ENCODE results near the gene STX10.
"Not testable (repeated sequence)": the region's sequence is repeated elsewhere in the genome, so short reads cannot be mapped to it uniquely, and the experiment has no call there.

Gene STX10

GRCh38 chr19:13150187-13150930 lies at the start of gene STX10, which contains the start of gene IER2:
TSS of gene STX10 (minus strand) at chr19:13150375. CDS start at chr19:13150173, 202 bp downstream.
TSS of gene IER2 (plus strand) at chr19:13150411. CDS start at chr19:13153187, 2,776 bp downstream.
- DNase-seq (ENCODE audit: low spot score), result peak; percentile 99
- TF ChIP-seq CTCF (IDR thresholded peaks at IDR 0.05), result no peak
- H3K27ac ChIP-seq, result peak within 1 kb of the TSS; percentile 99 to 100

DNA sequence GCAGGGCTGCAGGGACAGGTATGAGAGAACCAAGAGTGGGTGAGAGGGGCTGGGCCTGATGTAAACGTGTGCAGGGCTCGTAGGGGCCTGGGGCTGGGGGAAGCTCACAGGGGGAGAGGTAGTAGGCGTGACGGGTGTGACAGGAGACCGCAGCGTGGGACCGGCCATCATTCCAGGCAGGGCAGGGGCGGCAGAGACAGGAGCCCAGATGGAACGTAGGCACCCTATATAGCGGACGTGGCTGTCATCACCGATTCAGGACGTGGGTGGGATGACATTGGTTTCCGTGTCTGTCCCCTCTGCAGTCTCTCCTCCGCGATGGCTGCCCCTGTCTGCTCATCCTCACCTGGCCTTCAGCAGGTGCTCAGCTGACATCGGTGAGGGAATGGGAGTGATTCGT lies 48.5 kb upstream of the STX10 start:
- no peak for TF ChIP-seq CTCF (IDR thresholded peaks at IDR 0.05)
- no peak overlapping the region for H3K27ac ChIP-seq
- no peak for DNase-seq (ENCODE audit: low spot score)
- no peak overlapping the region for H3K4me3 ChIP-seq

More at GRCh38 chr19:13150187-13150930, at the start of gene STX10, which contains the start of gene IER2:
- peak within 1 kb of the TSS; percentile 93 for H3K4me3 ChIP-seq

DNA sequence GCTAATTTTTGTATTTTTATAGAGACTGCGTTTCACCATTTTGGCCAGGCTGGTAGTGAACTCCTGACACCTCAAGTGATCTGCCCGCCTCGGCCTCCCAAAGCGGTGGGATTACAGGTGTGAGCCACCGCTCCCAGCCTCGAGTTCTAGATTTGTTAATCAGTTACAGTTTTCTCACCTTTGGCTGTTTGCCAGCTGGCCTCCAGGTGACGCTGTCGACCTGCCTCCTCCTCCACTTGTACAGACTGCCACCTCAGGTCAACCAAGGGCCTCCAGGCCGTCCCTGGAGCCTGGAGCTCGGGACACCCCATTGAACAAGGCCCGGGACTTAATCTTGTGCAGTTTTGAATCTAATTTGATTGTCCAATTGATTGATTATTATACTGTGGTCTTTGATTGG lies 45.5 kb upstream of the STX10 start:
- no peak for TF ChIP-seq CTCF (IDR thresholded peaks at IDR 0.05)
- no peak overlapping the region for H3K4me3 ChIP-seq

DNA sequence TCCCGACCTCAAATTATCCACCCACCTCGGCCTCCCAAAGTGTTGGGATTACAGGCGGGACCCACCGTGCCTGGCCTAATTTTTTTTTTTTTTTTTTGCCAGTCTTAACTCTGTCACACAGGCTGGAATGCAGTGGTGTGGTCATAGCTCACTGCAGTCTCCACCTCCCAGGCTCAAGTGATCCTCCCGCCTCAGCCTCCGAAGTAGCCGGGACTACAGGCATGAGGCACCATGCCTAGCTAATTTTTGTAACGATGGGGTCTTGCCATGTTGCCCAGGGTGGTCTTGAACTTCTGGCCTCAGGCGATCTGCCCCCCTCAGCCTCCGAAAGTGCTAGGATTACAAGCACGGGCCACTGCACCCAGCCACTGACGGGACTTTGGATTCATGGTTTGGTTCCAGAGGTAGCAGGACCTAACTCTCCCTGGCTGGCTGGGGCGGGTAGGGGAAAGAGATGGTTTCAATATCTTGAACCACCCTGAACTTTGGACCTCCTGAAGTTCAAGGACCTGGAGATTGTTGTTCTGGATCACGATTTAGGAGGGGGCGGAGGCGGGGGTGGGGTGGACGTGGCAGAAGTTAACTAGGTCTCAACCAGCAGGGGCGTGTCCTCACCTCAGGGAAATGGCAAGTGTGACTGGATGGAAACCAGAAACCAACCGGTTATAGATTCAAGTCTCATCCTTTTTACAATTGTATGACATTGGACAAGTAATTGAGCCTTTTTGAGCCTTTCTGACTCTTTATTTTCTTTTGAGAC lies 40.8 kb upstream of the STX10 start:
- no peak for DNase-seq (ENCODE audit: low spot score)
- H3K27ac ChIP-seq, result no peak overlapping the region
- H3K4me3 ChIP-seq, result no peak overlapping the region
- TF ChIP-seq CTCF (IDR thresholded peaks at IDR 0.05), result no peak

More for the DNA sequence above, 45.5 kb upstream of the STX10 start:
- DNase-seq (ENCODE audit: low spot score), result no peak
- no peak overlapping the region for H3K27ac ChIP-seq

- TF ChIP-seq CTCF (IDR thresholded peaks at IDR 0.05), result no peak
- H3K27ac ChIP-seq, result no peak overlapping the region
- H3K4me3 ChIP-seq, result no peak overlapping the region
- DNase-seq (ENCODE audit: low spot score), result no peak
Measured at GRCh38 chr19:13189600-13189999, 39.4 kb upstream of the STX10 start.

GRCh38 chr19:13187419-13187818 lies 37.2 kb upstream of the STX10 start:
- DNase-seq (ENCODE audit: low spot score), result no peak
- no peak overlapping the region for H3K27ac ChIP-seq
- no peak for TF ChIP-seq CTCF (IDR thresholded peaks at IDR 0.05)

DNA sequence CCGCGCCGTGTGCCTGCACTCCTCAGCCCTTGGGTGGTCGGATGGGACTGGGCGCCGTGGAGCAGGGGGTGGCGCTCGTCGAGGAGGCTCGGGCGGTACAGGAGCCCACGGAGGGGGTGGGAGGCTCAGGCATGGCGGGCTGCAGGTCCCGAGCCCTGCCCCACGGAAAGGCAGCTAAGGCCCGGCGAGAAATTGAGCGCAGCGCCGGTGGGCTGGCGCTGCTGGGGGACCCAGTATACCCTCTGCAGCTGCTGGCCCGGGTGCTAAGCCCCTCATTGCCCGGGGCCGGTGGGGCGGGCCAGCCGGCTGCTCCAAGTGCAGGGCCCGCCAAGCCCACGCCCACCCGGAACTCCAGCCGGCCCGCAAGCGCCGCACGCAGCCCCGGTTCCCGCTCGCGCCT lies 36.5 kb upstream of the STX10 start:
- not testable (repeated sequence) for H3K4me3 ChIP-seq; H3K27ac ChIP-seq; DNase-seq (ENCODE audit: low spot score)

More at GRCh38 chr19:13187419-13187818, 37.2 kb upstream of the STX10 start:
- H3K4me3 ChIP-seq, result no peak overlapping the region

GRCh38 chr19:13185763-13186657 lies 35.8 kb upstream of the STX10 start:
- not testable (repeated sequence) for DNase-seq (ENCODE audit: low spot score); H3K27ac ChIP-seq

DNA sequence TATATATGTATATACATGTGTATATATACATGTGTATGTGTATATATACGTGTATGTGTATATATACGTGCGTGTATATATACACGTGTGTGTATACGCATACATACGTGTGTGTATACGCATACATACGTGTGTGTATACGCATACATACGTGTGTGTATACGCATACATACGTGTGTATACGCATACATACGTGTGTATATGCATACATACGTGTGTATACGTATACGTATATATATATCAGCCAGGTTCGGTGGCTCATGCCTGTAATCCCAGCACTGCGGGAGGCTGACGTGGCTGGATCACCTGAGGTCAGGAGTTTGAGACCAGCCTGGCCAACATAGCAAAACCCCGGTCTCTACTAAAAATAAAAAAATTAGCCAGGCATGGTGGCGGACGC lies 34.8 kb upstream of the STX10 start:
- not testable (repeated sequence) for H3K4me3 ChIP-seq; H3K27ac ChIP-seq; DNase-seq (ENCODE audit: low spot score)

More at GRCh38 chr19:13185763-13186657, 35.8 kb upstream of the STX10 start:
- H3K4me3 ChIP-seq, result not testable (repeated sequence)
